Astrocyte (in vitro differentiated cells and primary cell): ENCODE measurements around the gene MAP1LC3B.

ENCODE experiments used
- CTCF ChIP-seq: IDR thresholded peaks from 2 replicates; pipeline ENCODE4 v1.5.1; 2011; ENCODE audit warnings: low read depth, mild to moderate bottlenecking, inconsistent platforms, low read length, moderate library complexity; ENCODE audit not compliant: insufficient read depth
- EZH2 ChIP-seq: IDR thresholded peaks from 2 replicates; pipeline ENCODE4 v1.6.1; 2012; ENCODE audit warnings: mild to moderate bottlenecking, low read length, inconsistent platforms; ENCODE audit not compliant: insufficient read depth

- TF ChIP-seq EZH2 (no peak), CTCF (no peak)
Measured at GRCh38 chr16:87361916-87362619, 30.1 kb upstream of the MAP1LC3B start.
